Stimulated activated CD4-positive, alpha-beta T cell treated with anti-CD3 and anti-CD28 coated beads, Interleukin-1b, Interleukin-23, amount 100 ng/mL, for 24 hours (primary cell): Measurements from ENCODE around the gene TADA3.

Experiments used
- DNase-seq, 4 experiments: peaks; one replicate each; pipeline ENCODE4 v3.0.0-alpha.2; 2020; ENCODE audit warnings: low read depth in 4 of 4, low spot score in 1 of 4

The TADA3 gene

GRCh38 chr3:9810433-9810770 is 18.1 kb upstream of the TADA3 start:
- DNase-seq = no peak

GRCh38 chr3:9809615-9810432 is 17.6 kb upstream of the TADA3 start, which contains the start of gene TTLL3:
Gene TTLL3 (plus strand): TSS chr3:9810262. CDS start chr3:9810662, 400 bp downstream.
- DNase-seq = peak in 1 of 4 experiments; percentile 19

GRCh38 chr3:9809239-9809614 is 17.0 kb upstream of the TADA3 start:
- DNase-seq = no peak

DNA sequence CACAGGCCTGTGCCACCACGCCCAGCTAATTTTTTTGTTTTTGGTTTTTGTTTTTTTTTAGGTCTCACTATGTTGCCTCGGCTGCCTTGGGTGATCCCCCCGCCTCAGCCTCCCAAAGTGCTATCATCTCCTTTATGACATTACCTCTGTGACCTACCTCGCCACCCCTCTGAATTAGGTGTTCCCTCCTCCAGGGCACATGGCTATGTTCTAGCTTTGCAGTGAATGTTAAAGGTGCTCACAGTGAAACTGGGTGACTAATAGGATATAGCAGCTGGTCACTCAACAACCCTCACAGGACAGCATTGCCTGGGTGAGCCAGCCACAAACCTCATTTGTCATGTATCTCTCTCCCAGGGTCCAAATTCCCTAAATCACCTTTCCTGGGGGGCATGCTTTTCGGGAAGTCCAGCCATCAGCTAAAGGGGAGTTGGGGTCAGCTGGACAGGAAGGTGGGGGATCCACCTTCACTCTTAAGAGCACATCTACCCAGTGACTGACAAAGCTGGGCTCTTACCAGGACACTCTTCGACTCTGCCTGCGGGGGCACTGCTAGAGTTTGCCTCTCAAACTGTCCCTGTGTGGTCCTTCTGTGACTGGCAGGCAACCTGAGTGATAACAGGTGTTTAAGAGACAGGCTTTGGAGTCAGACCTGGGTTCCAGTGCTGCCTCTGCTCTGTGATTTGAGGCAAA is 16.2 kb upstream of the TADA3 start:
- no peak for DNase-seq

DNA sequence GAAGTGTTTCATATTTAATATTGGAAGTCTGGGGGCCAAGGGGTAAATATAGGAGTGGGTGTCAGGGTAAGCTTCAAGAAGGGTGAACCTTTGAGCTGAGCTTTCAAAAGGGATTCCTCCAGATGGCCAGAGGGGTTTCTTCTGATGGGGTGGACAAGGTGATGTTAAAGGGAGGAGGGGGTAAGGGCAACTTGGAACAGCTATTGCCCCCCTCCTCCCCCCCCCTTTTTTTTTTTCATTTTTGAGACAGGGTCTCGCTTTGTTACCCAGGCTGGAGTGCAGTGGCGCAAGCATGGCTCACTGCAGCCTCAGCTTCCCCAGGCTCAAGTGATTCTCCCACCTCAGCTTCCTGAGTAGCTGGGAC is 15.7 kb upstream of the TADA3 start:
- no peak for DNase-seq

GRCh38 chr3:9806688-9807589 is 14.7 kb upstream of the TADA3 start:
- DNase-seq = no peak

DNA sequence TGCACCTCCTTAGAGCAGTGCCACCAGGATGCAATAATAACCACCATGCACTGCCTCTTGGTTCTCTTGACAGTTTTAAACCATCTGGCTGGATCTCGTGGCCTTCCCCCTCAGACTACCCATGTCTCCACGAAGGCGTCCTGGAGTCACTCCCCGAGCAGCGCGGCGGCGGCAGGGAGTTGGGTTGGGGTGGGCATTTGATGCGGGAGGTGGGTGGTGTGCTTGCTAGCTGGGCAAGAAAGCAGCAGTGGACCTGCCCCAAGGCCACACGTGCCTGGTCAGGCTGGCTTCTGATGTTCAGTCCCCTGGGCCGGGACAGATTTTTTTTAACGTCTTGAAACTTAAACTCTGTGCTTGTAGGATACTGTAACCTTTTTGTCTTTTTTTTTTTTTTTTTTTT is 13.9 kb upstream of the TADA3 start:
- DNase-seq = no peak

GRCh38 chr3:9804996-9805395 is 12.7 kb upstream of the TADA3 start:
- DNase-seq = no peak

- no peak for DNase-seq
Observed at GRCh38 chr3:9803494-9803893, 11.2 kb upstream of the TADA3 start.

DNA sequence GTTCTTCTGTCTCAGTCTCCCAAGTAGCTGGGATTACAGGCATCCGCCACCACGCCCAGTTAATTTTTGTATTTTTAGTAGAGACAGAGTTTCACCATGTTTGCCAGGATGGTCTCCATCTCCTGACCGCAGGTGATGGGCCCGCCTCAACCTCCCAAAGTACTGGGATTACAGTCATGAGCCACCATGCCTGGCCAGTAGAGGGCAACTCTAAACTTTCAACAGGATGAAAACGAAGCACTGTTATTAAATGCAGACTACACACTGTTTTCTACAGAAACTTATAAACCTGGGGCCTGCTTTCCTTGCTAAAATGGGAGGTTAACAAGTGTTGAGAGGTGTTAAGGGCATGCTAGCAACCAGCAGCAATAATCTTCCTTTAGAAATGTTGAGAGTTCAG is 8.3 kb upstream of the TADA3 start:
- no peak for DNase-seq

GRCh38 chr3:9797196-9797945 is 5.1 kb upstream of the TADA3 start:
- no peak for DNase-seq

DNA sequence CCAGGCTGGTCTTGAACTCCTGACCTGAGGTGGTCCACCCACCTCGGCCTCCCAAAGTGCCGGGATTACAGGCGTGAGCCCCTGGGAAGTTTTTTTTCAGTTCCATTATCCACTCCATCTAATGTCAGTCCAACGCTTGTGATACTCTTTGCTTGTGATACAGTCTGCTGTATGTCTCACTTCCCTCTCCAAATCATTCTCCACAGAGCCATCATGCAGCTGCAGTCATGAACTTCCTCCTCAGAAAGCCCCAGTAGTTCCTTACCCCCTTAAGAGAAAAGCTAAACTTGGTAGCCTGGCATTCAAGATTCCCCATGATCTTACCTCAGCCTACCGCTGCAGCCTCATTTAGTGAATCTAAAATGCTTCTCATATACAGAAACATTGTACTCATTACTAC is 2.9 kb upstream of the TADA3 start:
- no peak for DNase-seq

- DNase-seq = no peak
Observed at GRCh38 chr3:9794400-9794799, 2.1 kb upstream of the TADA3 start.

- DNase-seq = no peak
Observed at GRCh38 chr3:9793161-9793781, 998 bp upstream of the TADA3 start.

DNA sequence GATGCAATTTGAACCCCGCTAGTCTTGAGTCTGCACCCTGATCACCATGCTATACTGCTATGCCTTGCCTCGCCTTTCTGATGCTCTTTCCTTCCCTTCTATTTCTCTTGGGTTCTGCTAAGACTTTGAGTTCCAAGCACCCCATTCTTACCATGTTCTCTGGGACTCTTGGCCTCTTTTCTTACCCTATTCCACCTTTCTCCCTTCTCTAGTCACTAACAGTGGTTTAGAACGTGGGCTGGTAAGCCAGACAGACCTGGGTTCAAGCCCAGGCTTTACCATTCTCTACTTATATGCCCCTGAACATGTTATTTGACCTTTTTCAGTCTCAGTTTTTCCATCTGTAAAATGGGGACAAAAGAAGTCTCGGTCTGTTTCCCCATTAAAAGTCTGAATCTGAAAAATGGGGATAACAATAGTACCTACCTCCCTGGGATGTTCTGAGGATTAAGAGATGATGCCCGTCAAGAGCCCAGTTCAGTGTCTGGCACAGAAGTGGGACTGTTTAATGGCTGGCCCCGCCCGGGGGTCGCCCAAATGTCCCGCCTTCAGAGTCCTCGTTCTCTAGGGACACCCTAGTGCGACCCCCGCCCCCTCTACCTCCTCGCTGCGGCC is 376 bp downstream of the TADA3 start:
- no peak for DNase-seq

DNA sequence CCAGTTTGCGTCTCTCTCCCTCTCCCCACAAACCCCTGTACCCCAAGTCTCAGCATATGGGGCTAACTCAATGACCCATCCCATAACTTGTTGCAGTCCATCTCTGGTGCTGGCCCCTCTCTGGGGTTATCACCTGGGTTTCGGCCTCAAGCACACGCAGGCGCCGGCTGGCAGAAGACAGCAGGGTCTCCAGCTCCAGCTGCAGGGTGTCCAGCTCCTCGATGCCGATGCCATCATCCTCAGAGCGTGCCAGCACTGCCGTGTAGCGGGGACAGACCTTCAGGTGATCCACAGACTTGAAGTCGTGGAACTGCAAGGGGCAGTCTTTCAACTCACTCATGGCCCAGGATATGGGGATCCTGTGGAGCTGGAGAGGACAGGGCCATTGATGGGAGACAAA is 1.1 kb downstream of the TADA3 start:
- no peak for DNase-seq

DNA sequence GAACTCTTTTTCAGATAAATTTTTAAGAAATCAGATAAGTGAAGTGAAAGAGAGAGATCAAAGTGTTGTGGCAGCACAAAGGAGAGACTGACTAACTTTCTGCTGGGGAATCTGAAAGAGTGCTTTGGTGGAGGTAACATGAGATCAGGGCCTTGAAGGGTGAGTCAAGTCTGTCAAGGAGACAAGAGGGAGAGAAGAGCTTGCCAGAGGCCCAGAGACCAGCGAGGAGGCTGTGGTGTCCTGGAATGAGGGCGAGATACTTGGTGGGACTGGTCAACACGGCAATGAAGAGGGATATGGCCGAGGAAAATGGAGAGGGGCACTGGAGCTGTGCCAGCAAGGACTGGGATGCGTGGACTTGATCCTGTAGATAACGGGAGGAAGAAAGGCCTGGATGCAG is 4.6 kb downstream of the TADA3 start:
- no peak for DNase-seq

DNA sequence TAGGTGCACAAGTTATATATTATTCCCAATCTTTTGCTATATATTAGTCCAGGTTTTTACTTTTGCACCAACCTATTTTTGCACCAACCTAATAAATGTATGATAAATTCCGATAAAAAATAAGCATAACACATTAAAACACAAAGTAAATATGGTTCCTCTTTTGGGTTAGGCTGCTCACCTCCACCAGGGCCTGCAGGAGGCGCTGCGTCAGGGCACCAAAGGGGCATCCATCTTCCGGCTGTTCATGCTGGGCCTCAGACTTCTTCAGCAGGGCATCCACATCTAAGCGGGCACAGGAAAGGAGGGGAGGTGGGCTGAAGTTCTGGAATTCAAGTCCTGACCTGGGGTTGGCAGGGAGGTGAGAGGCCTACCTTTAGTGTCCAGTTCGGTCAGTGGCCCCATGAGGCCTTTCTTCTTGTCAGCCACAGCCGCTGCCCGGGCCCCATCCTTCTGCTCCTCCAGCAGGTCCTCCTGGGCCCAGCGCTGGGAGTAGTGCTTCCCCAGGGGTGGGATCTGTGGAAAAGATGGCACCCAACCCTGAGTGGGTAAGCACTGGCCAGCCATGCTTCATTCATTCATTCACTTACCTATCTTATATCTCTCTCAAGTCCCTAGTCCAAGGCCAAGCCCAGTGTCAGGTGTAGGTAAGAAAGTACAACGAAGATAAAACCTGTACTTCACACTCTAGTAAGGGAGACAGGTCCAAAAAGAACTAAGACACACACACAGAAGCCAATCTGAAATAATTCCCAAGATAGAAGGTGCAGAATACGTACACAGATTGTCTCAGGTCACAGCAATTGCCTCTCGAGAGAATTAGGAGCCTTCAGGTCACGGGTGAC is 5.2 kb downstream of the TADA3 start:
- no peak for DNase-seq

DNA sequence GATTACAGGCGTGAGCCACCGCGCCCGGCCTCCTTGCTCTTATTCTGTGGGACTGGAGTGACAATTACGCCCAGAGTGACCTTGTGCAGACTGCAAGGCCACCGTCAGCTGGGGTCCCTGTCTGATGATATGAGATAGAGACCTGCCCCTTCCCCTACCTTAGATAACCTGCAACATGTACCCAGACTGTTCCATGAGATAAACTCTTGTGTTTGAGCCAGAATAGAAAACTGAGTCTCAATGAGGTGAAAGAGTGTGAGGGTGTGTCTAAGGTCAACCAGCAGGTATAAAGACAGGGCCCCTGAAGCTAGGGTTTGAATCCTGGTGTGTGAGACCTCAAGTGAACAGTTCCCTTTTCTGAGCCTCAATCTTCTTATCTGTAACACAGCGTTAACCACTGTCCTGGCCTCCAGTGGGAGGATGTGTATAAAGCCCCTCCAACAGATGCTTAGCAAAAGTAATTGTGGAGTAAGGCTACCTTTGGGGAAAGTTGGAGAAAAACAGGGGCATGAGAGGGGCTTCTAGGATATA is 6.0 kb downstream of the TADA3 start:
- no peak for DNase-seq
